KMS-11 (cell line): Measurements from ENCODE around the gene NDEL1.

Experiments used
- H2AFZ ChIP-seq: fragments of 200-600 bp; sonication (generic); 2 replicates; pipeline ENCODE4 v1.6.1; 2016; ENCODE audit warnings: antibody characterized with exemption, mixed run types, low read depth
- H3K27ac ChIP-seq: fragments of 200-600 bp; sonication (generic); 2 replicates; pipeline ENCODE4 v1.6.1; 2016; ENCODE audit warnings: mild to moderate bottlenecking, mixed run types
- H3K27me3 ChIP-seq: fragments of 200-600 bp; sonication (generic); 2 replicates; pipeline ENCODE4 v1.6.1; 2017; ENCODE audit warnings: mild to moderate bottlenecking, low read depth, mixed run types, moderate library complexity; ENCODE audit not compliant: insufficient read depth
- H3K36me3 ChIP-seq: fragments of 200-600 bp; sonication (generic); 2 replicates; pipeline ENCODE4 v1.6.1; 2017; ENCODE audit warnings: mild to moderate bottlenecking, mixed run types; ENCODE audit not compliant: insufficient read depth
- H3K4me1 ChIP-seq: fragments of 200-600 bp; sonication (generic); 2 replicates; pipeline ENCODE4 v1.6.1; 2016; ENCODE audit warnings: mild to moderate bottlenecking, low read depth, mixed run types; ENCODE audit not compliant: poor library complexity, severe bottlenecking
- H3K4me2 ChIP-seq: fragments of 200-600 bp; sonication (generic); 2 replicates; pipeline ENCODE4 v1.7.0; 2016; ENCODE audit warnings: mild to moderate bottlenecking, mixed run types
- H3K4me3 ChIP-seq: fragments of 200-600 bp; sonication (generic); IDR thresholded peaks from 2 replicates; pipeline ENCODE4 v1.6.1; 2017; ENCODE audit warnings: low read depth, low read length, mixed read lengths; ENCODE audit not compliant: insufficient read depth
- H3K79me2 ChIP-seq: fragments of 200-600 bp; sonication (generic); 2 replicates; pipeline ENCODE4 v1.6.1; 2016; ENCODE audit warnings: low read depth, mixed run types; ENCODE audit not compliant: insufficient read depth
- H3K9ac ChIP-seq: fragments of 200-600 bp; sonication (generic); 2 replicates; pipeline ENCODE4 v1.6.1; 2016; ENCODE audit warnings: mild to moderate bottlenecking, mixed run types
- H4K20me1 ChIP-seq: fragments of 200-600 bp; sonication (generic); 2 replicates; pipeline ENCODE4 v1.6.1; 2016; ENCODE audit warnings: mild to moderate bottlenecking, mixed run types; ENCODE audit not compliant: insufficient read depth
- CTCF ChIP-seq: fragments of 200-600 bp; sonication (generic); conservative IDR thresholded peaks from 2 replicates; pipeline ENCODE4 v1.6.1; 2017; ENCODE audit warnings: low read depth, mild to moderate bottlenecking, antibody characterized with exemption, low read length, moderate library complexity, mixed read lengths

Gene NDEL1

DNA sequence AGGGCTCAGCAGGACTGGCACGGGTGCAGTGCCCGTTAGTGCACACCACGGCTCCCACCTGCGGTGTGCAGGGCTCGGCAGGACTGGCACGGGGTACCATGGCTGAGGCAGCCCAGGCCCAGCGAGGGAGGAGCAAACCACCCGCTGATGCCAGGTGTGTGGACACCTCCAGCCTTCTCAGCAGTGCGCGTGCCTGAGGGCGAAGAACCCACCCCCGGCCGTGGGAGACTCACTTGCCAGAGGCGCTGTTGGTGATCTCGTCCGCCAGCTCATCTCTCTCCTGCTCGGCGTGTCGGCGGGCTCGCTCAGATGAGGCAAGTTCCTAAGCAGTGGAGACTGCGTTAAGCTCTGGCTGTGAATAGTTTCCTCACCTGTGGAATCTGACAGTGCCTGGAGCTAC is 45.4 kb downstream of the NDEL1 start:
- Histone ChIP-seq H3K79me2 (no peaks in the 10 kb centered on the region), H2AFZ (no peak overlapping the region), H4K20me1 (no peaks in the 10 kb centered on the region), H3K4me1 (no peaks in the 10 kb centered on the region), H3K4me3 (no peak overlapping the region), H3K27me3 (no peaks in the 10 kb centered on the region), H3K9ac (no peak overlapping the region), H3K4me2 (no peak overlapping the region), H3K27ac (no peak overlapping the region), H3K36me3 (no peaks in the 10 kb centered on the region)
- TF ChIP-seq CTCF: no peak

- Histone ChIP-seq H3K4me3 (no peak overlapping the region), H4K20me1 (no peaks in the 10 kb centered on the region), H3K4me1 (no peaks in the 10 kb centered on the region), H3K36me3 (no peaks in the 10 kb centered on the region), H3K79me2 (no peaks in the 10 kb centered on the region), H3K4me2 (no peak overlapping the region), H3K27me3 (no peaks in the 10 kb centered on the region), H3K9ac (no peak overlapping the region), H3K27ac (no peak overlapping the region), H2AFZ (no peak overlapping the region)
- no peak for TF ChIP-seq CTCF
These were observed 46.0 kb downstream of the NDEL1 start for GRCh38 chr17:8481703-8482102.

DNA sequence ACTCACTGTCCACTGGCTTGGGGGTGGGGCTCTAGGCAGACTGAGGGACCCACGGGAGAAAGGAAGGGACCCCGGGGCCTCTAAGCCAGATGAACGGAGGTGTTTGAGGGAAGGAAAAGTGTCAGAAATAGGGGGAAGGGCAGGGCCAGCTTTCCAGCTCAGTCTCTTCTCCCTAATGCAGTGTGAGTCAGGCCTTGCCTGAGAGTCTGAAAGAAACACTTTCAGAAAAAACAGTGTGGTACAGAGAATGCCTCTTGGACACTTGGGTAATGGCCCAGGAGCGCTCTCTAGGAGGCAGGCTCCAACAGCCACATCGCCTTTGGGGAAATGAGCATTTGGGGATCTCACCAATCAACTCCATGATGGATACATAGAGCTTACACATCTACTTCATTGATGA is 46.9 kb downstream of the NDEL1 start:
- H3K36me3 ChIP-seq: no peaks in the 10 kb centered on the region

DNA sequence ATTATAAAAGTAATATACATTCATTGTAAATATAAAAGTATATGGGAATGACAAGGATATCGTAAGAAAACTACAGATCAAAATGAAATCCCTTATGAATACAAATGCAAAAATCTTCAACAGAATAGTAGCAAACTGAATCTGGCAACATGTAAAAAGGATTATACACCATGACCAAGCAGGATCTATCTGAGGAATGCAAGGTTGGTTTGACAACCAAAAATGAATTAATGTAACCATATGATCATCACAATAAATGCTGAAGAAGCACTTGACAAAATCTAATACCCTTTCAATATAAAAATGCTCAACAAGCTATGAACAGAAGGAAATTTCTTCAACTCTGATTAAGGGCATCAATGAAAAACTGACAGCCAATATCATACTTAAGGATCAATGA is 48.8 kb downstream of the NDEL1 start:
- H3K4me1 ChIP-seq: no peaks in the 10 kb centered on the region
- H3K4me2 ChIP-seq: no peak overlapping the region
- no peak for TF ChIP-seq CTCF
- H3K36me3 ChIP-seq: no peaks in the 10 kb centered on the region
- H4K20me1 ChIP-seq: no peaks in the 10 kb centered on the region
- H3K9ac ChIP-seq: no peak overlapping the region
- H3K4me3 ChIP-seq: no peak overlapping the region
- no peaks in the 10 kb centered on the region for H3K27me3 ChIP-seq
- H2AFZ ChIP-seq: no peak overlapping the region
- no peak overlapping the region for H3K27ac ChIP-seq
- no peaks in the 10 kb centered on the region for H3K79me2 ChIP-seq

More for the DNA sequence above, 46.9 kb downstream of the NDEL1 start:
- no peak overlapping the region for H3K4me2 ChIP-seq
- no peak overlapping the region for H2AFZ ChIP-seq
- TF ChIP-seq CTCF: no peak
- no peak overlapping the region for H3K27ac ChIP-seq
- no peaks in the 10 kb centered on the region for H3K4me1 ChIP-seq
- no peak overlapping the region for H3K4me3 ChIP-seq
- H3K27me3 ChIP-seq: no peaks in the 10 kb centered on the region
- H4K20me1 ChIP-seq: no peaks in the 10 kb centered on the region
- no peaks in the 10 kb centered on the region for H3K79me2 ChIP-seq
- no peak overlapping the region for H3K9ac ChIP-seq

DNA sequence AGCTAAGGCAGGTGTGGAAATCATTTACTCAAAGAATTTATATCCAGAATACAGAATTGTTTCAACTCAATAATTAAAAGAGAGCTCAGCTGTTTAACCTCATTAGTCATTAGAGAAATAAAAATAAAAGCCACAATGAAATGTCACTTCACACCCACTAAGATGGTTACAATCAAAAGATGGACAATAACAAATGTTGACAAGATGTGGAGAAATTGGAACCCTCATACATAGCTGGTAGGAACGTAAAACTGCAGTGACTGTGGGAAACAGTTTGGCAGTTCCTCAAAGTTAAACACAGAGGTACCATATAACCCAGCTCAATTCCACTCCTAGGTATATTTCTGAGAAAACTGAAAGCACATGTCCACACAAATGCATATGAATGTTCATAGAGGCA is 49.8 kb downstream of the NDEL1 start:
- H3K9ac ChIP-seq: no peak overlapping the region
- TF ChIP-seq CTCF: no peak
- H4K20me1 ChIP-seq: no peaks in the 10 kb centered on the region
- no peaks in the 10 kb centered on the region for H3K36me3 ChIP-seq
- no peak overlapping the region for H2AFZ ChIP-seq
- H3K4me3 ChIP-seq: no peak overlapping the region
- no peaks in the 10 kb centered on the region for H3K79me2 ChIP-seq
- H3K4me1 ChIP-seq: no peaks in the 10 kb centered on the region
- H3K27me3 ChIP-seq: no peaks in the 10 kb centered on the region
- no peak overlapping the region for H3K4me2 ChIP-seq
- no peak overlapping the region for H3K27ac ChIP-seq
